Ovary (tissue), 3 donors: ENCODE data around the gene KATNB1.

Experiments used
- POLR2A ChIP-seq: fragments of 450-650 bp; IDR thresholded peaks from one replicate; pipeline ENCODE4 v1.6.1; 2017; ENCODE audit warnings: antibody characterized with exemption, mild to moderate bottlenecking, moderate library complexity
- TF ChIP-seq, protein P1 (sequence below), 3 donors: fragments of 450-650 bp in 2 of 3; fragments of 200-600 bp in 1 of 3; IDR thresholded peaks; one replicate each; pipeline versions ENCODE4 v1.5.1 to v1.8.0; 2016 to 2022; ENCODE audit warnings: antibody characterized with exemption in 3 of 3, mild to moderate bottlenecking in 1 of 3
- donor health status: DM: no; HTN: no; CAD: no.

GRCh38 chr16:57753448-57754353 is 18.1 kb downstream of the KATNB1 start:
- TF ChIP-seq, protein P1, sequence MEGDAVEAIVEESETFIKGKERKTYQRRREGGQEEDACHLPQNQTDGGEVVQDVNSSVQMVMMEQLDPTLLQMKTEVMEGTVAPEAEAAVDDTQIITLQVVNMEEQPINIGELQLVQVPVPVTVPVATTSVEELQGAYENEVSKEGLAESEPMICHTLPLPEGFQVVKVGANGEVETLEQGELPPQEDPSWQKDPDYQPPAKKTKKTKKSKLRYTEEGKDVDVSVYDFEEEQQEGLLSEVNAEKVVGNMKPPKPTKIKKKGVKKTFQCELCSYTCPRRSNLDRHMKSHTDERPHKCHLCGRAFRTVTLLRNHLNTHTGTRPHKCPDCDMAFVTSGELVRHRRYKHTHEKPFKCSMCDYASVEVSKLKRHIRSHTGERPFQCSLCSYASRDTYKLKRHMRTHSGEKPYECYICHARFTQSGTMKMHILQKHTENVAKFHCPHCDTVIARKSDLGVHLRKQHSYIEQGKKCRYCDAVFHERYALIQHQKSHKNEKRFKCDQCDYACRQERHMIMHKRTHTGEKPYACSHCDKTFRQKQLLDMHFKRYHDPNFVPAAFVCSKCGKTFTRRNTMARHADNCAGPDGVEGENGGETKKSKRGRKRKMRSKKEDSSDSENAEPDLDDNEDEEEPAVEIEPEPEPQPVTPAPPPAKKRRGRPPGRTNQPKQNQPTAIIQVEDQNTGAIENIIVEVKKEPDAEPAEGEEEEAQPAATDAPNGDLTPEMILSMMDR (IDR thresholded peaks at IDR 0.05) = no peak
- no peak for TF ChIP-seq POLR2A
